HG03460 (cell line): ENCODE results near the gene PRDM8.
"Not testable (repeated sequence)": the region's sequence is repeated elsewhere in the genome, so short reads cannot be mapped to it uniquely, and the experiment has no call there.

Experiments
- ATAC-seq: cut with Tn5 transposase; IDR thresholded peaks from one replicate; pipeline ENCODE4 v1.9.1; 2021; ENCODE audit not compliant: unreplicated experiment

PRDM8 gene

DNA sequence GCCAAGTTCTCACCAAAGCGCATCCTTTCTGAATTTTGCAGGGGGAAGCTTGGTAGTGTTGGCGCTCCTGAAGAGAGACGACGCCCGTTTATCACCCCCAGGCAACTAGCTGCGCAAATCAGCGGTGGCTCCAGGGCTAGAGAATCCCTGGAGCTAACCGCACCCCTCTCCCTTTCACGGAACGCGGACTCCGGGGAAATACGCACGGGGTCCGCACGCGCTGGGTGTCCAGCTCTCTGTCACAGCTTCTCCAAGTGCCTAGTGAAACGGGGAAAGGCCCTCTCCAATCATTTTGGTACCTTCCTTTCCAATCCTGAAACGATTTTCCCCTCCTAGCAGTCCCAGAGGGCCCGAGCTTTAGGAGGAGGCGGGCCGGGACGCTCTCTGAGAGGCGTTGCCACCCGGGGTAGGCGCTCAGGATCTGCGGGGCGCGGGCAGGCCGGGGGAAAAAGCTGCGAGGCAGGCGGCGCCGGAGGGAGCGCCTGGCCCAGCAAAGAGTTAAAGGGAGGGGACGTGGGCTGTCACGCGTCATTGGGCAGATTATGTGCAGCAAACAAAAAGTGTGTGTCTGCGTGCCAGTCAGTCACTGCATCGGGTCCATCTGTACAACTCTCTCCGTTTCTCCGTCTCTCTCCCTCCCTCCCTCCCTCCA is at the start of gene PRDM8:
PRDM8 (plus strand) TSS at position 582 of the 652 bp plus-strand sequence. CDS start 2,578 bp downstream, outside the sequence.
- ATAC-seq, result no peak

GRCh38 chr4:80150387-80151180 is 46.7 kb upstream of the PRDM8 start:
- ATAC-seq, result no peak

GRCh38 chr4:80151981-80152380 is 45.3 kb upstream of the PRDM8 start:
- no peak for ATAC-seq

DNA sequence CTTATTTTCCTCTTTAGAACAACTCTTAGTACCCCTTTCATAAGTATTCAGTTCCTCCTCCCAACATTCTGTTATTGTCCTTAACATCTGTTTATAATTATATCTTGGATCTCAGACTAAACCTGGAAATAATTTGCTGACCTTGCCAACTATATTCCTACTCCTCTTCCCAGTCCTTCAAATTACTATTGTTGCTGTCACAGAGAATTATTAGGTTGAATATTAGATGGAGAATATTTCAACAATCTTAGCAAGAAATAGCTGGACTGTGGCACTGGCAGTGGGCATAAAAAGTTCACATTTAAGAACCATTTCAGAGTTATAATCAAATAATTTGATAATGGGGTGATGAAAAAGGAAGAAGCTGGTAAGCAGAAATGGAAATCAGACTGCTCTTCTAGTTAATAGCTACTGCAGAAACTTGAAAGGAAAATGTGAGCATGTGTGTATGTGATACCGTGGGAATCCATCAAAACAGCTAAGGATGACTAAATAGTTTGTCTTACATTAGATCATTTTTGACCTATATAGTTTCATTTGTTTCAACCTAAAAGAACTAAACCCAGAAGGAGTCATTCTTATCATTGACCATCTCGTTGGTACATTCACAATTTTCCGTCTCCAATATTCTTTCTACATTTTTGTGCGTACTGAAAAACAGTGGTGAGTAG is 43.3 kb upstream of the PRDM8 start:
- ATAC-seq, result no peak

DNA sequence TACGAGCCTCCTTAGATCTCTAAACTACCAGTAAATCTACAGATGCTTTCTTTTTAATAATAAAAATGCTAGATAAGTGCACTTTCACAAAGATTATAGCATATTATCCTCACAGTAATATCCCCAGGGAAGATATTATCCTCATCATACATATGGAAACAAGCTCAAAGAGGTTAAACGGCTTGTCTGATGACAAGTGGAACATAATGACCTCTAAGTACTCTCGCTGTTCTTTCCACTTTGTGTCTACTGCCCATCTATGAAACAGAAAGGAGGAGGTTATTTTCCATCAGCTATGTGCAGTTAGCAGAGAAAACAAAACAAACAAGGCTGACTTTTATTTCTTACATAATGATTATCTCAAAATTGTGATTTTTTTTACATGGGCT is 42.8 kb upstream of the PRDM8 start:
- no peak for ATAC-seq

DNA sequence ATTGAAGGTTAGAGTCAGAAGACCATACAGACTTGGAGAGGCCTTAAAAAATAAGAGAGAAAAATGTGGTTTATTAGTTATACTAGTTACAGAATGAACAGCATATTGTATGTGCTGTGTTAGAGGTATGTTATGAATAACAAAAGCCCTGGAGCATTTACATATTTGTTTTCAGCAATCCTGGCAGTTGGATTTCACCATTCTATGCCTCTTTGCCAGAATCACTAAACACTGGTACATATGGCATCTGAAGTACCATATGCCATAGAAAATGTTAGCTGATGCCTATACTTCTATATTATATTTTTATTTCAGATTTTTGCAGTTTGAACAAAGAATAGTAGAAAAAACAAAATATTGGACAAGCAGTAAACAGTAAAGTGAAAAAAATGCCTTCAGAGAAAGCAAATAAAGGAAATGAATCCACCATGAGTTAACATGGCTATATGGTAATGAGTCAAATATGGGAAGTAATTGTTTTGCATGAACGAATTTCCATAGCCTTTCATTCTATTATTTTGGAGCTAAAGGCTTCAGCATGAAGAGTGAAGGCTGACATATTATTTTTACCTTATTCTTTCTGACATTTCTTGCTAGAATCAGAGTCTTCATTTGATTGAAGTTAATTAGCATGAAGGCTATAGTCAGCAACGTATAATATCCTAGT is 41.9 kb upstream of the PRDM8 start:
- ATAC-seq, result no peak

- no peak for ATAC-seq
These were observed 40.9 kb upstream of the PRDM8 start for GRCh38 chr4:80156410-80156809.

- ATAC-seq, result no peak
These were observed 35.8 kb upstream of the PRDM8 start for GRCh38 chr4:80161413-80162058.

GRCh38 chr4:80162418-80162817 is 34.9 kb upstream of the PRDM8 start:
- ATAC-seq, result no peak

GRCh38 chr4:80165855-80166254 is 31.4 kb upstream of the PRDM8 start:
- no peak for ATAC-seq

DNA sequence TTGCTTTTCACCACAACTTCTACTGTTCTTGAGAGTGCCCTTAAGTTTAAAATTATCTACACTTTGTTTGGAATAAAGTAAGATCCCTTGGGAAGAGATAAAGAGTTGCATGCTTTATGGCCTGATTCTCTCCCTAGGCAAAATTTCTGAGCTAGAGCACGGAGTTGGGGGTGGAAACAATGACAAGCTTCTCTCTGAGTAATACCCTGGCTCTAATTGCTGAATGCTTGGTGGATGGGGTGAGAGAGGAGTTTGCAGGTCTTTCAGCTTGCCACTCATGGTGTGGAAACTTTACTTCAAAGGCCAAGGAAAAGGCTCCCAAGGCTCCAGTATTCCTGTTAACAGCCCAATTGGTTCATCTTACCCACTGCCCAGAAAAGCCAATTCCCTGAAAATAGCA is 26.1 kb upstream of the PRDM8 start:
- no peak for ATAC-seq

DNA sequence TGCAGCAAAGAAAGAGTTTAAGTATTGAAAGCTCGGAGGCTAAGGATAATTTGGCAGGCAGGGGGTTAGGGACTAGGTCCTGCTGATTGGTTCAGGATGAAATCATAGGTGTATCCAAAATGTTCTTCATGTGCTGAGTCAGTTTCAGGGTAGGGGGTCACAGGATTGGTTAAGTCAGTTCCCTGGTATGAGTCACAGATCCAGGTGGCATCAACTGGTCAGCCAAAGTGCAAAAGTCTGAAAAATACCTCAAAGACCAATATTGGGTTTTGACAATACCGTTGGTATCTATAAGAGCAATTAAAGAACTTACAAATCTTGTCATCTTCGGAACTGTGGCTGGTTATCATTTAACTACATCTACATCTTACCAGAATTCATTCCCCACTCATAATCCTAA is 25.6 kb upstream of the PRDM8 start:
- peak; percentile 5 for ATAC-seq

GRCh38 chr4:80172203-80172602 is 25.1 kb upstream of the PRDM8 start:
- peak; percentile 49 for ATAC-seq

GRCh38 chr4:80173401-80173800 is 23.9 kb upstream of the PRDM8 start:
- peak; percentile 94 for ATAC-seq

GRCh38 chr4:80173841-80174240 is 23.5 kb upstream of the PRDM8 start:
- no peak for ATAC-seq

DNA sequence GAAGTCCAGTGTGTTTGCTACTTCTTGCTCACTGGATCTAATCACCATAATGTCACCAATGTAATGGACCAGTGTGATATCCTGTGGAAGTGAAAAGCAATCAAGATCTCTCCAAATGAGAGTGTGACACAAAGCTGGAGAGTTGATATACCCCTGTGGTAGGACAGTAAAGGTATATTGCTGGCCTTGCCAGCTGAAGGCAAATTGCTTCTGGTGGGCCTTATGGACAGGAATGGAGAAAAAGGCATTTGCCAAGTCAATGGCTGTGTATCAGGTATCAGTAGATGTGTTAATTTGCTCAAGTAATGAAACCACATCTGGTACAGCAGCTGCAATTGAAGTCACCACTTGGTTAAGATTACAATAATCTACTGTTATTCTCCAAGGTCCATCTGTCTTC is 19.5 kb upstream of the PRDM8 start:
- not testable (repeated sequence) for ATAC-seq

DNA sequence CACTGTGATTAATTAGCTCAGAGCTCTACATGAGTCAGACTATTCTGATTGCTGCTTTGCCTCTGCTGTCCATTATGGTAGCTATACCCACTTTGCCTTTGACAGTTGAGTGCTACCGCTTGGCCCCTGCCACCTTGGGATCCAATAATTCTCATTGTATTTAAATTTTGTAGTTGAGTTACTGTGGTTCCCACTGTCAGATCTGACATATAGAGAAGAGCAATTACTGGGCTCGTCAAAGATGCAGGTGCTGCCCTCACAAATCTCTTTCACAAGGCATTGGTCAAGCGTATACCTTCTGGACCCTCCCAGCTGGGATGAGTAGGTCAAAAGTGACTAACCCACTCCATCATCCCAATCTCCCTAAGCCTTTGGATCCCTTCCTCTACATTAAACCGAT is 18.3 kb upstream of the PRDM8 start:
- no peak for ATAC-seq

- no peak for ATAC-seq
These were observed 17.6 kb upstream of the PRDM8 start for GRCh38 chr4:80179637-80180161.

- no peak for ATAC-seq
These were observed 16.6 kb upstream of the PRDM8 start for GRCh38 chr4:80180743-80181142.

- peak; percentile 29 for ATAC-seq
These were observed 15.0 kb upstream of the PRDM8 start for GRCh38 chr4:80182237-80182866.
